Osteoblast (primary cell): Measurements from ENCODE around the gene TGFB3. TPM values are rescaled to one million over a fixed set of nuclear protein-coding genes. Genes with fewer than 3 reads are reported as not detected.
A peak's percentile ranks its signal among the peaks of the same experiment; 100 is the strongest.

Source experiments
- DNase-seq: peaks from one replicate; pipeline ENCODE4 v3.0.0; 2011; ENCODE audit warnings: low spot score, mixed read lengths; ENCODE audit not compliant: insufficient read length; ENCODE audit errors: missing footprints
- H2AFZ ChIP-seq: 2 replicates; pipeline ENCODE4 v1.6.0; 2011; ENCODE audit warnings: mild to moderate bottlenecking, low read length
- H3K27ac ChIP-seq: 2 replicates; pipeline ENCODE4 v1.5.1; 2011; ENCODE audit warnings: mild to moderate bottlenecking, low read depth, low read length, moderate library complexity
- H3K27me3 ChIP-seq: 2 replicates; pipeline ENCODE4 v1.6.0; 2012; ENCODE audit warnings: mild to moderate bottlenecking, control low read depth, inconsistent platforms, low read length, moderate library complexity; ENCODE audit not compliant: insufficient read depth
- H3K36me3 ChIP-seq: 2 replicates; pipeline ENCODE4 v1.5.1; 2011; ENCODE audit warnings: mild to moderate bottlenecking, low read length, control low read depth, moderate library complexity; ENCODE audit not compliant: insufficient read depth
- H3K4me1 ChIP-seq: 2 replicates; pipeline ENCODE4 v1.5.1; 2011; ENCODE audit warnings: mild to moderate bottlenecking, low read length, control low read depth, moderate library complexity; ENCODE audit not compliant: insufficient read depth
- H3K4me2 ChIP-seq: 2 replicates; pipeline ENCODE4 v1.6.0; 2011; ENCODE audit warnings: mild to moderate bottlenecking, low read length; ENCODE audit not compliant: insufficient read depth
- H3K4me3 ChIP-seq: fragments of 200-600 bp; sonication (generic); 3 replicates; pipeline ENCODE4 v1.5.1; 2012; ENCODE audit warnings: mild to moderate bottlenecking, low read length, inconsistent platforms; ENCODE audit not compliant: insufficient read depth
- H3K79me2 ChIP-seq: 2 replicates; pipeline ENCODE4 v1.6.0; 2012; ENCODE audit warnings: mild to moderate bottlenecking, low read length, control low read depth, inconsistent platforms; ENCODE audit not compliant: insufficient read depth
- H3K9me3 ChIP-seq: 2 replicates; pipeline ENCODE4 v1.5.1; 2011; ENCODE audit warnings: low read depth, low read length, control low read depth
- H4K20me1 ChIP-seq: 2 replicates; pipeline ENCODE4 v1.6.0; 2012; ENCODE audit warnings: mild to moderate bottlenecking, low read length, control low read depth; ENCODE audit not compliant: insufficient read depth
- total RNA-seq: library from RNA; depleted of rRNA; stranded (reverse); fragments of >200 nt; gene quantifications from 2 replicates; pipeline ENCODE4 v1.2.3, GENCODE V29; 2012
- TF ChIP-seq, protein P1 (sequence below): IDR thresholded peaks from 2 replicates; pipeline ENCODE4 v1.5.1; 2011; ENCODE audit warnings: mild to moderate bottlenecking, low read depth, low read length, moderate library complexity; ENCODE audit errors: extremely low read depth

Gene TGFB3
- total RNA-seq, 1 donor: 11.6 TPM

- peak overlapping the region; percentile 53 for H3K4me2 ChIP-seq
- no peak for DNase-seq
- TF ChIP-seq, protein P1, sequence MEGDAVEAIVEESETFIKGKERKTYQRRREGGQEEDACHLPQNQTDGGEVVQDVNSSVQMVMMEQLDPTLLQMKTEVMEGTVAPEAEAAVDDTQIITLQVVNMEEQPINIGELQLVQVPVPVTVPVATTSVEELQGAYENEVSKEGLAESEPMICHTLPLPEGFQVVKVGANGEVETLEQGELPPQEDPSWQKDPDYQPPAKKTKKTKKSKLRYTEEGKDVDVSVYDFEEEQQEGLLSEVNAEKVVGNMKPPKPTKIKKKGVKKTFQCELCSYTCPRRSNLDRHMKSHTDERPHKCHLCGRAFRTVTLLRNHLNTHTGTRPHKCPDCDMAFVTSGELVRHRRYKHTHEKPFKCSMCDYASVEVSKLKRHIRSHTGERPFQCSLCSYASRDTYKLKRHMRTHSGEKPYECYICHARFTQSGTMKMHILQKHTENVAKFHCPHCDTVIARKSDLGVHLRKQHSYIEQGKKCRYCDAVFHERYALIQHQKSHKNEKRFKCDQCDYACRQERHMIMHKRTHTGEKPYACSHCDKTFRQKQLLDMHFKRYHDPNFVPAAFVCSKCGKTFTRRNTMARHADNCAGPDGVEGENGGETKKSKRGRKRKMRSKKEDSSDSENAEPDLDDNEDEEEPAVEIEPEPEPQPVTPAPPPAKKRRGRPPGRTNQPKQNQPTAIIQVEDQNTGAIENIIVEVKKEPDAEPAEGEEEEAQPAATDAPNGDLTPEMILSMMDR: no peak
- peaks cover 46% of the 10 kb centered on the region for H3K36me3 ChIP-seq
- H3K79me2 ChIP-seq: peaks cover 7% of the 10 kb centered on the region
- H3K9me3 ChIP-seq: no peaks in the 10 kb centered on the region
- no peak overlapping the region for H2AFZ ChIP-seq
- peaks cover 4% of the 10 kb centered on the region for H4K20me1 ChIP-seq
- peak overlapping the region; percentile 42 for H3K27ac ChIP-seq
- H3K4me3 ChIP-seq: no peak overlapping the region
- no peaks in the 10 kb centered on the region for H3K27me3 ChIP-seq
- H3K4me1 ChIP-seq: peaks cover 24% of the 10 kb centered on the region
Observed at GRCh38 chr14:75995372-75996041, 13.7 kb upstream of the TGFB3 start.

DNA sequence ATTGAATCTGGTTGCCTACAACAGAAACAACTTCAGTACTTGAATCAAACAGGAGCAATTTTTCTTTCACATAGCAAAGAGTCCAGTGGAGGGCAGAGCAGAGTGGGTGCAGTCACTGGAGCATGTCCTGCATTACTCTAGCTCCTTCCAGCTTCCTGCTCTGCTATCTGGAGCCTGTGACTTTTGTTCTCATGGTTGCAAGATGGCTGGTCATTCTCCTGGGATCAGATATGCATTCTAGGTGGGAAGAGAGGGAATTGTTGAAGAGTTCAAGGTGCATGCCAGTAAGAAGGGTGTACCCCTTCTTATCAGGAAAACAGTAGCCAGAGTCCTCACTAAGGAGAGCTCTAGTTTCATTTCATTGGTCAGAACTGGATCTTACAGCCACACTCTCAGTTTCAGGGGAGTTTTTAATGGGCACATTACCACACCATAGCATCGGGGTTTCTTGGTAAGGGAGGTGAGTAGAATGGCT, 11.8 kb upstream of the TGFB3 start:
- peaks cover 35% of the 10 kb centered on the region for H3K4me1 ChIP-seq
- no peaks in the 10 kb centered on the region for H3K27me3 ChIP-seq
- no peak overlapping the region for H3K27ac ChIP-seq
- TF ChIP-seq, protein P1: no peak
- H3K79me2 ChIP-seq: peaks cover 9% of the 10 kb centered on the region
- no peak overlapping the region for H3K4me2 ChIP-seq
- H2AFZ ChIP-seq: no peak overlapping the region
- H3K4me3 ChIP-seq: no peak overlapping the region
- peaks cover 4% of the 10 kb centered on the region for H4K20me1 ChIP-seq
- DNase-seq: no peak
- no peaks in the 10 kb centered on the region for H3K9me3 ChIP-seq
- H3K36me3 ChIP-seq: peaks cover 44% of the 10 kb centered on the region

- no peak for DNase-seq
- no peaks in the 10 kb centered on the region for H3K9me3 ChIP-seq
- H3K79me2 ChIP-seq: peaks cover 19% of the 10 kb centered on the region
- H2AFZ ChIP-seq: no peak overlapping the region
- TF ChIP-seq, protein P1: no peak
- H3K27me3 ChIP-seq: no peaks in the 10 kb centered on the region
- peaks cover 30% of the 10 kb centered on the region for H3K36me3 ChIP-seq
- no peak overlapping the region for H3K4me3 ChIP-seq
- H3K27ac ChIP-seq: peak overlapping the region; percentile 70
- H3K4me2 ChIP-seq: peak overlapping the region; percentile 23
- peaks cover 4% of the 10 kb centered on the region for H4K20me1 ChIP-seq
- peaks cover 39% of the 10 kb centered on the region for H3K4me1 ChIP-seq
Observed at GRCh38 chr14:75991753-75992152, 10.0 kb upstream of the TGFB3 start.

GRCh38 chr14:75990297-75990696, 8.5 kb upstream of the TGFB3 start:
- Histone ChIP-seq H3K4me1 (peaks cover 46% of the 10 kb centered on the region), H3K79me2 (peaks cover 26% of the 10 kb centered on the region), H4K20me1 (peaks cover 4% of the 10 kb centered on the region), H3K9me3 (no peaks in the 10 kb centered on the region), H3K4me3 (no peak overlapping the region), H3K27me3 (no peaks in the 10 kb centered on the region), H3K4me2 (no peak overlapping the region), H3K36me3 (peaks cover 26% of the 10 kb centered on the region), H3K27ac (no peak overlapping the region), H2AFZ (no peak overlapping the region)
- TF ChIP-seq, protein P1: no peak
- DNase-seq: no peak
